HepG2 (cell line): ENCODE data around the gene CD7. TPM values are rescaled to one million over a fixed set of nuclear protein-coding genes. Genes with fewer than 3 reads are reported as not detected.
A peak's percentile ranks its signal among the peaks of the same experiment; 100 is the strongest.

Experiments
- ATAC-seq: fragments of 200-7000 bp; cut with Tn5 transposase; 3 replicates; pipeline ENCODE4 v1.9.1; 2020; ENCODE audit warnings: mild to moderate bottlenecking, moderate library complexity
- BruUV-seq: library from RNA; stranded (reverse); fragments of 400-500 nt; replicated peaks from 2 replicates; lab custom pipeline; 2021; lab: Mats Ljungman, UMichigan
- CTCF ChIA-PET: fragments of 300-600 bp; formaldehyde crosslinking; extraction: SDS; loops from one replicate; lab custom pipeline; 2021; ENCODE audit warnings: low total read pairs, inconsistent platforms, low intra/inter-chr PET ratio; lab: Yijun Ruan, JAX
- POLR2A ChIA-PET: fragments of 350-600 bp; sonication (Branson Sonifier 250); formaldehyde crosslinking; loops from one replicate; lab custom pipeline; 2020; ENCODE audit warnings: antibody characterized with exemption, inconsistent platforms; lab: Yijun Ruan, JAX
- DNase-seq: peaks from one replicate; pipeline ENCODE4 v3.0.0-alpha.2; 2015; ENCODE audit warnings: low spot score
- FAIRE-seq: peaks from 3 replicates; lab custom pipeline; 2011; peaks lifted over from hg19 to GRCh38; lab: Jason Lieb, UNC
- H2AFZ ChIP-seq: one replicate; pipeline ENCODE4 v1.6.1; 2011; ENCODE audit warnings: low read length, inconsistent platforms
- H3K27ac ChIP-seq: fragments of 300-600 bp; 3 replicates; pipeline ENCODE4 v1.8.0; 2011; ENCODE audit warnings: mixed run types, mild to moderate bottlenecking, mixed read lengths, low read length, inconsistent platforms; ENCODE audit not compliant: insufficient read depth; ENCODE audit errors: extremely low read length
- H3K27me3 ChIP-seq, 2 experiments: fragments of 200-600 bp in 1 of 2; 2 replicates in 1 of 2; 3 replicates in 1 of 2; pipeline versions ENCODE4 v1.6.0 to v1.8.0; 2011; ENCODE audit warnings: low read length in 2 of 2, mild to moderate bottlenecking in 2 of 2, moderate library complexity in 2 of 2, inconsistent platforms in 1 of 2; ENCODE audit not compliant: insufficient read depth in 2 of 2, control insufficient read depth in 1 of 2
- H3K36me3 ChIP-seq, 2 experiments: fragments of 200-600 bp in 1 of 2; replicated peaks in 1 of 2; 2 replicates in 1 of 2; 3 replicates in 1 of 2; pipeline versions ENCODE4 v1.5.1 to v1.8.0; 2011; ENCODE audit warnings: low read length in 2 of 2, inconsistent platforms in 1 of 2; ENCODE audit not compliant: insufficient read depth in 2 of 2, control insufficient read depth in 1 of 2
- H3K4me1 ChIP-seq: 2 replicates; pipeline ENCODE4 v1.5.1; 2012; ENCODE audit warnings: low read length, inconsistent platforms; ENCODE audit not compliant: insufficient read depth
- H3K4me2 ChIP-seq: 2 replicates; pipeline ENCODE4 v1.6.0; 2011; ENCODE audit warnings: low read depth, low read length, inconsistent platforms
- H3K4me3 ChIP-seq, 3 experiments: fragments of 200-600 bp in 1 of 3; sonication (generic), shearing (Covaris generic) in 1 of 3; replicated peaks in 1 of 3; 2 replicates each; pipeline ENCODE4 v1.5.1; 2011 to 2016; ENCODE audit warnings: low read length in 3 of 3, inconsistent platforms in 2 of 3, low read depth in 2 of 3, mild to moderate bottlenecking in 2 of 3, control low read depth in 1 of 3, mixed read lengths in 1 of 3; ENCODE audit not compliant: insufficient read depth in 1 of 3
- H3K79me2 ChIP-seq: one replicate; pipeline ENCODE4 v1.6.1; 2011; ENCODE audit warnings: low read length, inconsistent platforms; ENCODE audit not compliant: insufficient read depth
- H3K9ac ChIP-seq: 2 replicates; pipeline ENCODE4 v1.6.0; 2011; ENCODE audit warnings: mild to moderate bottlenecking, low read depth, low read length, inconsistent platforms; ENCODE audit not compliant: insufficient read depth
- H3K9me3 ChIP-seq: 2 replicates; pipeline ENCODE4 v1.5.1; 2012; ENCODE audit warnings: mild to moderate bottlenecking, low read length
- H4K20me1 ChIP-seq: 2 replicates; pipeline ENCODE4 v1.6.0; 2011; ENCODE audit warnings: inconsistent platforms, mild to moderate bottlenecking, low read length, moderate library complexity; ENCODE audit not compliant: insufficient read depth
- EHMT2 ChIP-seq: fragments of 200-600 bp; sonication (generic); IDR thresholded peaks from 2 replicates; pipeline ENCODE4 v1.7.0; 2017; ENCODE audit warnings: antibody characterized with exemption, low read depth, low read length, borderline replicate concordance
- HNRNPL ChIP-seq: fragments of 200-400 bp; formaldehyde crosslinking; IDR thresholded peaks from 2 replicates; pipeline ENCODE4 v1.6.1; 2017; ENCODE audit warnings: mild to moderate bottlenecking, low read depth, low read length
- IKZF4 ChIP-seq: sonication (generic); formaldehyde crosslinking; IDR thresholded peaks from 2 replicates; pipeline ENCODE4 v1.5.1; 2020; ENCODE audit warnings: borderline replicate concordance, mild to moderate bottlenecking, low read depth, missing genetic modification reagents; ENCODE audit errors: not compliant biosample characterization
- MLLT10 ChIP-seq: sonication (generic); formaldehyde crosslinking; IDR thresholded peaks from 2 replicates; pipeline ENCODE4 v1.4.0; 2020; ENCODE audit warnings: missing genetic modification reagents
- RBFOX2 ChIP-seq: fragments of 200-400 bp; formaldehyde crosslinking; IDR thresholded peaks from 2 replicates; pipeline ENCODE4 v1.6.1; 2017; ENCODE audit warnings: low read depth, mild to moderate bottlenecking, low read length
- RFX3 ChIP-seq: IDR thresholded peaks from 2 replicates; pipeline ENCODE4 v1.6.1; 2016; ENCODE audit warnings: missing biosample characterization, missing genetic modification reagents
- SMARCC2 ChIP-seq: fragments of 450-650 bp; IDR thresholded peaks from 2 replicates; pipeline ENCODE4 v1.6.1; 2017; ENCODE audit warnings: antibody characterized with exemption, mild to moderate bottlenecking
- ZFY ChIP-seq: sonication (generic); formaldehyde crosslinking; IDR thresholded peaks from 2 replicates; pipeline ENCODE4 v1.4.0; 2020; ENCODE audit warnings: missing genetic modification reagents
- ZMYM3 ChIP-seq: sonication (generic); formaldehyde crosslinking; IDR thresholded peaks from 2 replicates; pipeline ENCODE4 v1.5.1; 2020; ENCODE audit warnings: mild to moderate bottlenecking, missing genetic modification reagents
- ZNF121 ChIP-seq: sonication (generic); formaldehyde crosslinking; IDR thresholded peaks from 2 replicates; pipeline ENCODE4 v1.5.0; 2020; ENCODE audit warnings: mild to moderate bottlenecking, missing genetic modification reagents
- ZNF333 ChIP-seq: sonication (generic); formaldehyde crosslinking; IDR thresholded peaks from 2 replicates; pipeline ENCODE4 v1.4.0; 2020; ENCODE audit warnings: mild to moderate bottlenecking, missing genetic modification reagents, borderline replicate concordance
- ZNF354B ChIP-seq: sonication (generic); formaldehyde crosslinking; IDR thresholded peaks from 2 replicates; pipeline ENCODE4 v1.8.0; 2022; ENCODE audit warnings: mild to moderate bottlenecking, missing genetic modification reagents
- ZNF609 ChIP-seq: sonication (generic); formaldehyde crosslinking; IDR thresholded peaks from 2 replicates; pipeline ENCODE4 v1.4.0; 2020; ENCODE audit warnings: mild to moderate bottlenecking, missing genetic modification reagents, borderline replicate concordance
- ZSCAN29 ChIP-seq: sonication (generic); formaldehyde crosslinking; conservative IDR thresholded peaks from 2 replicates; pipeline ENCODE4 v1.4.0; 2020; ENCODE audit warnings: mild to moderate bottlenecking, missing genetic modification reagents
- WGBS: methylation state at CpG from one replicate; pipeline ENCODE4 v1.1.6; 2017; ENCODE audit warnings: low lambda C conversion rate; 5-methylcytosine and 5-hydroxymethylcytosine counted together
- in situ Hi-C: cut with HindIII; loops from 2 replicates; pipeline ENCODE4 v1.10.0; 2017; ENCODE audit warnings: low pct_unique_long_range_greater_than_20kb; ENCODE audit not compliant: extremely low pct_ligation_motif_present
- intact Hi-C: fragments of 100-400 bp; cut with micrococcal nuclease; formaldehyde crosslinking; loops from one replicate; pipeline ENCODE4 v1.10.0; 2022; ENCODE audit not compliant: unreplicated experiment
- polyA plus RNA-seq, 8 experiments: library from polyadenylated mRNA; depleted of rRNA in 3 of 8; stranded (reverse) in 7 of 8; unstranded in 1 of 8; fragments of >200 nt; fragmentation: Illumina TruSeq in 4 of 8; extraction: Trizol in 4 of 8; gene quantifications; 2 replicates each; pipeline versions ENCODE4 v1.2.1 to v1.2.3, GENCODE V29; 2011 to 2016; ENCODE audit warnings: low read depth in 4 of 8, missing spikeins in 1 of 8, mixed read lengths in 1 of 8; ENCODE audit not compliant: insufficient read depth in 1 of 8
- total RNA-seq, 5 experiments: library from RNA; depleted of rRNA; stranded (reverse); fragments of >200 nt; fragmentation: Illumina TruSeq; extraction: Trizol; gene quantifications; 2 replicates each; pipeline ENCODE4 v1.2.3, GENCODE V29; 2016; ENCODE audit warnings: low read depth in 1 of 5
- TF ChIP-seq, protein P1 (sequence below): fragments of 450-650 bp; IDR thresholded peaks from 2 replicates; pipeline ENCODE4 v1.6.1; 2016
- TF ChIP-seq, protein P2 (sequence below): sonication (generic); formaldehyde crosslinking; IDR thresholded peaks from 2 replicates; pipeline ENCODE4 v1.8.1; 2022; ENCODE audit warnings: mild to moderate bottlenecking, missing genetic modification reagents

The CD7 gene
- total and polyA plus RNA-seq, 2 of the 13 experiments (the other 11 are each of a cell fraction or from before 2014, with no cell fraction given), result 67.6 to 76.4 TPM

DNA sequence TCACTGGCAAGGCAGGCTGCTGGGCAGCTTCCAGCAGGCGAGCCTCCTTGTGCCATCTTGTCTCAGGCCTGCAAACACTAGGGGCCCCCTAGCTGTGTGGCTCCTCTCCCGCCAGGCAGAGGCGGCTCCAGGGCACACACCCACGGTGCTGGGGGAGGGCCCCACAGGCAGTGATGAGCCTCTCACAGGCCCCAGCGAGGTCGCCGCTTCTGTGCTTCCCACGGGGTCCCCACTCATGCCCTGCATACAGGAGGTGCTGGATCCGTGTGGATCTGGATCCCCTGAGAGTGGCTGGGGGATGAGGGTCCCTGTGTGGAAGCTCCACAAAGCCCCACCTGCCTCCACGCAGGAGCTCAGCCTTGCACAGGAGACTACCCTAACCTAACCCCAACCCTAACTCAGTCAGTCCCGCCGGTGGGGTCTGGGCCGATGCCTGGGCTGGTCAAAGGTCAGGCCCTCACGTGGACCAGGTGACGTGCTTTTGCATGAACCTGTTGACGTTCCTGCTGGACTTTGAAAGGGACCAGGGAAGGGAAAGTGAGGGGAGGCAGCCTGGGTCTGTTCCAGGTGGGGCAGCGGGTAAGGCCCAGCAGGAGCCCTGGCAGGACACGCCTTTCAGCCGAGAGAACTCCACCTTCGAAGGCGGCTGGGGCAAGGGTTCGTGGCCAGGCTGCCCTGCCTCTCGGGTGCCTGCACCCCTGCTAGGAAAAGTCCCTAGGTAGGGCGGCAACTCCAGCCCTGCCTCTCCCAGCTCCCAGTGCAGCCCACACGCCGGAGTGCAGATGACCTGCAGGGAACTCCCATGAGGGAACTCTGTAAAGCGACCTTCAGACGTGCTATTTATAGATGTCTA lies 11.0 kb upstream of the CD7 start:
- TSS peak; percentile 83 for BruUV-seq
- no peaks in the 10 kb centered on the region for H3K36me3 ChIP-seq
- H4K20me1 ChIP-seq, result no peaks in the 10 kb centered on the region
- POLR2A ChIA-PET, result interaction anchor here (0.9 to 20.8 kb wide), 10 partner anchors 9 to 123 kb away, joined by 3 to 270 read pairs (median 14); partner anchors contain the start of genes CD7 and CSNK1D
- intact Hi-C loops, result no loop called here
- H3K4me2 ChIP-seq, result peak overlapping the region; percentile 81
- in situ Hi-C loops, result no loop called here
- no peak overlapping the region for H2AFZ ChIP-seq
- peak overlapping the region in 2 of 3 experiments; percentile 33 to 61; a peak in 4 of 6 replicates for H3K4me3 ChIP-seq
- WGBS, result 6% methylated on average over 24 of the region's 28 CpGs
- H3K27me3 ChIP-seq, result no peaks in the 10 kb centered on the region
- peak overlapping the region; percentile 83 for H3K27ac ChIP-seq
- no peaks in the 10 kb centered on the region for H3K9me3 ChIP-seq
- peak overlapping the region; percentile 71 for H3K9ac ChIP-seq
- CTCF ChIA-PET, result no interaction called here
- H3K4me1 ChIP-seq, result peaks cover 97% of the 10 kb centered on the region
- peak; percentile 99 for FAIRE-seq
- DNase-seq, result peak; percentile 87
- peaks cover 4% of the 10 kb centered on the region for H3K79me2 ChIP-seq
- peak; percentile 47 for ATAC-seq
- peak; percentile 95 for TF ChIP-seq ZMYM3
- TF ChIP-seq, protein P1, sequence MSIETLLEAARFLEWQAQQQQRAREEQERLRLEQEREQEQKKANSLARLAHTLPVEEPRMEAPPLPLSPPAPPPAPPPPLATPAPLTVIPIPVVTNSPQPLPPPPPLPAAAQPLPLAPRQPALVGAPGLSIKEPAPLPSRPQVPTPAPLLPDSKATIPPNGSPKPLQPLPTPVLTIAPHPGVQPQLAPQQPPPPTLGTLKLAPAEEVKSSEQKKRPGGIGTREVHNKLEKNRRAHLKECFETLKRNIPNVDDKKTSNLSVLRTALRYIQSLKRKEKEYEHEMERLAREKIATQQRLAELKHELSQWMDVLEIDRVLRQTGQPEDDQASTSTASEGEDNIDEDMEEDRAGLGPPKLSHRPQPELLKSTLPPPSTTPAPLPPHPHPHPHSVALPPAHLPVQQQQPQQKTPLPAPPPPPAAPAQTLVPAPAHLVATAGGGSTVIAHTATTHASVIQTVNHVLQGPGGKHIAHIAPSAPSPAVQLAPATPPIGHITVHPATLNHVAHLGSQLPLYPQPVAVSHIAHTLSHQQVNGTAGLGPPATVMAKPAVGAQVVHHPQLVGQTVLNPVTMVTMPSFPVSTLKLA, result peak; percentile 88
- TF ChIP-seq ZFY (CRISPR knock-in tag), result peak; percentile 86
- peak; percentile 43 for TF ChIP-seq IKZF4
- no peak for TF ChIP-seq EHMT2
- TF ChIP-seq ZSCAN29 (CRISPR knock-in tag), result peak; percentile 85
- TF ChIP-seq ZNF354B (CRISPR knock-in tag), result peak; percentile 93
- TF ChIP-seq ZNF609 (CRISPR knock-in tag), result peak; percentile 95
- no peak for TF ChIP-seq RFX3 (CRISPR knock-in tag)
- TF ChIP-seq, protein P2, sequence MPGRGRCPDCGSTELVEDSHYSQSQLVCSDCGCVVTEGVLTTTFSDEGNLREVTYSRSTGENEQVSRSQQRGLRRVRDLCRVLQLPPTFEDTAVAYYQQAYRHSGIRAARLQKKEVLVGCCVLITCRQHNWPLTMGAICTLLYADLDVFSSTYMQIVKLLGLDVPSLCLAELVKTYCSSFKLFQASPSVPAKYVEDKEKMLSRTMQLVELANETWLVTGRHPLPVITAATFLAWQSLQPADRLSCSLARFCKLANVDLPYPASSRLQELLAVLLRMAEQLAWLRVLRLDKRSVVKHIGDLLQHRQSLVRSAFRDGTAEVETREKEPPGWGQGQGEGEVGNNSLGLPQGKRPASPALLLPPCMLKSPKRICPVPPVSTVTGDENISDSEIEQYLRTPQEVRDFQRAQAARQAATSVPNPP, result peak; percentile 92
- peak; percentile 84; the same call in 1 of the 2 replicates for TF ChIP-seq ZNF333
- 0 out of 2 replicates have a peak, but pooled peaks have one; percentile 52 for TF ChIP-seq ZNF121 (CRISPR knock-in tag)
- TF ChIP-seq SMARCC2, result no peak
- TF ChIP-seq RBFOX2, result peak; percentile 63
- peak; percentile 93 for TF ChIP-seq HNRNPL
- TF ChIP-seq MLLT10 (CRISPR knock-in tag), result no peak
